B cell (primary cell): ENCODE data around the gene CCNG2. TPM values are rescaled to one million over a fixed set of nuclear protein-coding genes. Genes with fewer than 3 reads are reported as not detected.

ENCODE experiments used
- ATAC-seq: fragments of 200-7000 bp; cut with Tn5 transposase; one replicate; pipeline ENCODE4 v1.10.0; 2021; ENCODE audit warnings: low read depth, mild to moderate bottlenecking, moderate number of reproducible peaks, moderate library complexity
- CTCF ChIA-PET: fragments of 350-600 bp; sonication (Branson Sonifier 250); formaldehyde crosslinking; loops from one replicate; lab custom pipeline; 2021; ENCODE audit warnings: antibody characterized with exemption, inconsistent platforms; lab: Charles Lee
- POLR2A ChIA-PET: fragments of 350-600 bp; sonication (Branson Sonifier 250); formaldehyde crosslinking; loops from one replicate; lab custom pipeline; 2021; ENCODE audit warnings: antibody characterized with exemption; lab: Charles Lee
- DNase-seq: peaks from one replicate; pipeline ENCODE4 v3.0.0; 2013
- H2AFZ ChIP-seq: 2 replicates; pipeline ENCODE4 v1.6.1; 2012; ENCODE audit warnings: mild to moderate bottlenecking, low read depth, low read length; ENCODE audit not compliant: insufficient read depth, poor library complexity, severe bottlenecking
- H3K27ac ChIP-seq, 2 donors: 1 replicate in 1 of 2; 2 replicates in 1 of 2; pipeline ENCODE4 v1.5.1; 2012 to 2013; ENCODE audit warnings: low read length in 2 of 2, mild to moderate bottlenecking in 2 of 2, moderate library complexity in 1 of 2
- H3K27me3 ChIP-seq, 4 experiments: fragments of 200-600 bp in 1 of 4; sonication (generic) in 1 of 4; replicated peaks in 1 of 4; 1 replicate in 2 of 4; 2 replicates in 2 of 4; pipeline versions ENCODE4 v1.6.1 to v1.7.0; 2013 to 2016; ENCODE audit warnings: low read length in 3 of 4, mild to moderate bottlenecking in 2 of 4, mixed read lengths in 1 of 4, moderate library complexity in 1 of 4; ENCODE audit not compliant: insufficient read depth in 4 of 4, control insufficient read depth in 3 of 4; ENCODE audit errors: control extremely low read depth in 1 of 4
- H3K36me3 ChIP-seq, 2 experiments: replicated peaks in 1 of 2; 1 replicate in 1 of 2; 2 replicates in 1 of 2; pipeline versions ENCODE4 v1.6.1 to v1.7.1; 2013; ENCODE audit warnings: low read length in 1 of 2; ENCODE audit not compliant: insufficient read depth in 2 of 2, control insufficient read depth in 1 of 2; ENCODE audit errors: control extremely low read depth in 1 of 2, extremely low read depth in 1 of 2
- H3K4me1 ChIP-seq, 2 donors: fragments of 200-600 bp in 1 of 2; sonication (generic) in 1 of 2; 1 replicate in 1 of 2; 2 replicates in 1 of 2; pipeline versions ENCODE4 v1.5.1 to v1.6.1; 2013 to 2017; ENCODE audit warnings: low read length in 2 of 2; ENCODE audit not compliant: control insufficient read depth in 2 of 2, insufficient read depth in 2 of 2
- H3K4me2 ChIP-seq: replicated peaks from 2 replicates; pipeline ENCODE3; 2012; ENCODE audit warnings: mild to moderate bottlenecking, low read depth, low read length; ENCODE audit not compliant: poor library complexity, severe bottlenecking
- H3K4me3 ChIP-seq, 5 experiments: fragments of 200-600 bp in 1 of 5; sonication (generic) in 1 of 5; 1 replicate in 3 of 5; 2 replicates in 2 of 5; pipeline versions ENCODE4 v1.5.1 to v1.7.0; 2011 to 2016; ENCODE audit warnings: low read length in 4 of 5, mild to moderate bottlenecking in 4 of 5, low read depth in 2 of 5, control low read depth in 1 of 5, moderate library complexity in 1 of 5; ENCODE audit not compliant: insufficient read depth in 1 of 5; ENCODE audit errors: control extremely low read depth in 1 of 5, extremely low read depth in 1 of 5
- H3K79me2 ChIP-seq: fragments of 200-600 bp; sonication (generic); one replicate; pipeline ENCODE4 v1.6.0; 2016; ENCODE audit warnings: low read length; ENCODE audit not compliant: control insufficient read depth, insufficient read depth
- H3K9ac ChIP-seq: fragments of 200-600 bp; sonication (generic); 2 replicates; pipeline ENCODE4 v1.6.1; 2017; ENCODE audit warnings: mild to moderate bottlenecking, low read length, moderate library complexity
- H3K9me3 ChIP-seq, 3 donors: one replicate each; pipeline versions ENCODE4 v1.6.1 to v1.7.1; 2013; ENCODE audit warnings: low read length in 2 of 3; ENCODE audit not compliant: control insufficient read depth in 2 of 3, insufficient read depth in 1 of 3; ENCODE audit errors: control extremely low read depth in 1 of 3
- H4K20me1 ChIP-seq: 2 replicates; pipeline ENCODE4 v1.6.0; 2012; ENCODE audit warnings: mild to moderate bottlenecking, low read length; ENCODE audit not compliant: insufficient read depth, control insufficient read depth, poor library complexity, severe bottlenecking
- H3K27ac Mint-ChIP-seq: one replicate; pipeline ENCODE4 v1.8.0; 2021; ENCODE audit warnings: mixed read lengths
- H3K27me3 Mint-ChIP-seq: one replicate; pipeline ENCODE4 v1.8.0; 2021; ENCODE audit warnings: mixed read lengths
- H3K4me1 Mint-ChIP-seq: one replicate; pipeline ENCODE4 v1.8.0; 2021; ENCODE audit warnings: mixed read lengths
- H3K4me3 Mint-ChIP-seq: one replicate; pipeline ENCODE4 v1.8.0; 2021; ENCODE audit warnings: mixed read lengths
- H3K9me3 Mint-ChIP-seq: one replicate; pipeline ENCODE4 v1.8.0; 2022; ENCODE audit warnings: mixed read lengths; ENCODE audit not compliant: insufficient read depth
- EZH2 ChIP-seq: IDR thresholded peaks from 2 replicates; pipeline ENCODE4 v1.6.1; 2012; ENCODE audit warnings: borderline replicate concordance, low read depth, mild to moderate bottlenecking, moderate library complexity, low read length; ENCODE audit not compliant: insufficient read depth, poor library complexity, severe bottlenecking
- WGBS: methylation state at CpG from one replicate; pipeline ENCODE4 v1.1.5; 2013; ENCODE audit warnings: missing lambda C conversion rate; ENCODE audit not compliant: insufficient coverage; 5-methylcytosine and 5-hydroxymethylcytosine counted together
- intact Hi-C: fragments of 100-400 bp; cut with micrococcal nuclease; formaldehyde crosslinking; loops from one replicate; pipeline ENCODE4 v1.10.0; 2022
- polyA plus RNA-seq: library from polyadenylated mRNA; depleted of rRNA; stranded (reverse); fragments of >200 nt; gene quantifications from 2 replicates; pipeline ENCODE4 v1.2.3, GENCODE V29; 2012
- total RNA-seq, 2 donors: library from RNA; stranded (reverse); fragments of 120-200 nt in 1 of 2; gene quantifications; 1 replicate in 1 of 2; 2 replicates in 1 of 2; pipeline versions ENCODE4 v1.2.3 to v1.2.4, GENCODE V29; 2013 to 2022
- TF ChIP-seq, protein P1 (sequence below): fragments of 200-600 bp; IDR thresholded peaks from one replicate; pipeline ENCODE4 v1.8.0; 2022; ENCODE audit warnings: antibody characterized with exemption, mild to moderate bottlenecking

The CCNG2 gene
- total and polyA plus RNA-seq, 2 donors (not counting 1 experiment from before 2014, with no cell fraction given) = 39.9 to 71.9 TPM

DNA sequence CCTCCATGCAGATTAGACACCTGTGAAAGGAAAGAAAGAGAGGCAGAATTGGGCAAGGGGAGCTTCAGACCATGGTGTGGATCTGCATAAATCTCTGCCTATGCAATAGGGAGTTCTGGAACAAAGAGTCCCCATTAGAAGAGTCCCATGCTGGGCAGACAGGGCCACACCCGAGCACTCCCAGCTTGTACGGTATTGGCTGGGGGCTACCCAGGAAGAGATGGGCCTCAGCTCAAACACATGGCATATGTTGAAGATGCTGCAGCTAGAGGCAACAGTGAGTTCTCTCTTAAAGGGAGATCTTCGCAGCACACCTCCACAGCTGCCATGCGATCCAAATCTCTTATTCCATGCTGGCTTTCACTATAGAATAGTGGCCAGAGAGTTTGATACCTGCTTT lies 24.7 kb downstream of the CCNG2 start:
- Mint-ChIP-seq H3K4me3 (no peak overlapping the region), H3K9me3 (no peaks in the 10 kb centered on the region), H3K4me1 (no peaks in the 10 kb centered on the region), H3K27me3 (no peaks in the 10 kb centered on the region), H3K27ac (no peak overlapping the region)
- Histone ChIP-seq H3K9me3 (no peaks in the 10 kb centered on the region), H3K4me2 (no peak overlapping the region), H2AFZ (no peak overlapping the region), H3K27me3 (no peaks in the 10 kb centered on the region), H4K20me1 (no peaks in the 10 kb centered on the region), H3K27ac (no peak overlapping the region), H3K36me3 (no peaks in the 10 kb centered on the region), H3K4me3 (no peak overlapping the region), H3K79me2 (no peaks in the 10 kb centered on the region), H3K9ac (no peak overlapping the region), H3K4me1 (no peaks in the 10 kb centered on the region)
- TF ChIP-seq EZH2 = no peak
- TF ChIP-seq, protein P1, sequence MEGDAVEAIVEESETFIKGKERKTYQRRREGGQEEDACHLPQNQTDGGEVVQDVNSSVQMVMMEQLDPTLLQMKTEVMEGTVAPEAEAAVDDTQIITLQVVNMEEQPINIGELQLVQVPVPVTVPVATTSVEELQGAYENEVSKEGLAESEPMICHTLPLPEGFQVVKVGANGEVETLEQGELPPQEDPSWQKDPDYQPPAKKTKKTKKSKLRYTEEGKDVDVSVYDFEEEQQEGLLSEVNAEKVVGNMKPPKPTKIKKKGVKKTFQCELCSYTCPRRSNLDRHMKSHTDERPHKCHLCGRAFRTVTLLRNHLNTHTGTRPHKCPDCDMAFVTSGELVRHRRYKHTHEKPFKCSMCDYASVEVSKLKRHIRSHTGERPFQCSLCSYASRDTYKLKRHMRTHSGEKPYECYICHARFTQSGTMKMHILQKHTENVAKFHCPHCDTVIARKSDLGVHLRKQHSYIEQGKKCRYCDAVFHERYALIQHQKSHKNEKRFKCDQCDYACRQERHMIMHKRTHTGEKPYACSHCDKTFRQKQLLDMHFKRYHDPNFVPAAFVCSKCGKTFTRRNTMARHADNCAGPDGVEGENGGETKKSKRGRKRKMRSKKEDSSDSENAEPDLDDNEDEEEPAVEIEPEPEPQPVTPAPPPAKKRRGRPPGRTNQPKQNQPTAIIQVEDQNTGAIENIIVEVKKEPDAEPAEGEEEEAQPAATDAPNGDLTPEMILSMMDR = no peak
- 77% methylated on average over 3 of the region's 4 CpGs for WGBS
- ATAC-seq = no peak
- no peak for DNase-seq
- CTCF ChIA-PET = interaction anchor here (0.8 to 2.9 kb wide), 3 partner anchors 19 to 22 kb away, joined by 3 to 15 read pairs (median 3); no protein-coding TSS in a partner anchor
- POLR2A ChIA-PET = no interaction called here
- intact Hi-C loops = no loop called here

DNA sequence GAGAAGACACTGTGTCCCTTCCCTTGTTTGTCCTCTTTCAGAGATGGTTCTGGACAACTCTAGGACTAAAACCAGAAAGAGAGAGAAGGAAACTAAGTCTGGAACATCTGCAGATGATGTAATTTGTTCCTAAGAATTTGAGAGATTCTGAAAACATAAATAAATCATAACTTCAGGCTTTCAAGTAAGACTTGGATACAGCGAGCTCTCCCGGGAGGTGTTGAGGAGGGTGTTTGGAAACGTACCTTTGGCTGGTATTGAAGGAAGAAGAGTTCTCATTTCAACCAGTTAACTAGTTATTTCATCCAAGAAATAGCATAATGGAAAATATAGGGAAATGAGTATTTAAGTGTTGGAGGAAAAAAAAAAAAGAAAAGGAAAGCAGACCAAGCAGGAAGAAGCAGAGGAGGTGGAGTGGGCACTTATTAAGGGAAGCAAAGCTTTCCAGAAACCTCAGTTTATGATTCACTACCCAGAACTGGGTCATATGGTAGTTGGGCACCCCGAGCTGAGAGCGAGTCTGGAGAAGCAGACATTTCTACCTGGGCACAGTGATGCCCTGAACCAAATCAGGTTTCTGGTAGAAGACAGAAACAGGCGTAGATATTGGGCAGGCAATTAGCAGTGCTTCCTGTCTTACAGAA lies 26.9 kb downstream of the CCNG2 start:
- Histone ChIP-seq H3K79me2 (no peaks in the 10 kb centered on the region), H3K9me3 (no peaks in the 10 kb centered on the region), H4K20me1 (no peaks in the 10 kb centered on the region), H3K27ac (no peak overlapping the region), H3K27me3 (no peaks in the 10 kb centered on the region), H2AFZ (no peak overlapping the region), H3K9ac (no peak overlapping the region), H3K4me1 (peaks cover 0 to 6% of the 10 kb centered on the region in 2 donors), H3K36me3 (no peaks in the 10 kb centered on the region), H3K4me2 (no peak overlapping the region), H3K4me3 (no peak overlapping the region)
- H3K4me1 Mint-ChIP-seq = peaks cover 4% of the 10 kb centered on the region
- POLR2A ChIA-PET = interaction anchor here (0.6 kb wide), 1 partner anchor 112 kb away, joined by 5 read pairs; no protein-coding TSS in a partner anchor
- no peak overlapping the region for H3K4me3 Mint-ChIP-seq
- ATAC-seq (no peak), DNase-seq (no peak)
- H3K9me3 Mint-ChIP-seq = no peaks in the 10 kb centered on the region
- 89% methylated on average over 3 of the region's 6 CpGs for WGBS
- CTCF ChIA-PET = interaction anchor here (1.3 to 2.4 kb wide), 2 partner anchors 9 to 20 kb away, joined by 3 to 13 read pairs; no protein-coding TSS in a partner anchor
- TF ChIP-seq EZH2 = no peak
- TF ChIP-seq, protein P1 = no peak
- no peaks in the 10 kb centered on the region for H3K27me3 Mint-ChIP-seq
- H3K27ac Mint-ChIP-seq = no peak overlapping the region
- intact Hi-C loops = no loop called here
